NCI-H187 (cell line): ENCODE results near the gene DOHH.
"Not testable (repeated sequence)": the region's sequence is repeated elsewhere in the genome, so short reads cannot be mapped to it uniquely, and the experiment has no call there.

Source experiments
- DNase-seq, 2 experiments: peaks; one replicate each; lab custom pipeline; 2025; lab: John Stamatoyannopoulos, UW

DOHH gene

GRCh38 chr19:3534375-3535234, 34.1 kb upstream of the DOHH start:
- DNase-seq, result no peak

GRCh38 chr19:3533563-3534216, 33.2 kb upstream of the DOHH start:
- DNase-seq, result no peak

GRCh38 chr19:3533033-3533432, 32.6 kb upstream of the DOHH start:
- no peak for DNase-seq

GRCh38 chr19:3532154-3532786, 31.8 kb upstream of the DOHH start:
- no peak for DNase-seq

- no peak for DNase-seq
Measured at GRCh38 chr19:3531716-3532115, 31.2 kb upstream of the DOHH start.

GRCh38 chr19:3530389-3530788, 29.9 kb upstream of the DOHH start:
- no peak for DNase-seq

- not testable (repeated sequence) for DNase-seq
Measured at GRCh38 chr19:3529299-3529698, 28.8 kb upstream of the DOHH start.

- no peak for DNase-seq
Measured at GRCh38 chr19:3528539-3529211, 28.2 kb upstream of the DOHH start.

- DNase-seq, result no peak
Measured at GRCh38 chr19:3528080-3528479, 27.6 kb upstream of the DOHH start.

- no peak for DNase-seq
Measured at GRCh38 chr19:3527238-3527910, 26.9 kb upstream of the DOHH start.

GRCh38 chr19:3526507-3527237, 26.2 kb upstream of the DOHH start:
- no peak for DNase-seq

- no peak for DNase-seq
Measured at GRCh38 chr19:3524904-3525451, 24.5 kb upstream of the DOHH start.

GRCh38 chr19:3524078-3524842, 23.8 kb upstream of the DOHH start:
- no peak for DNase-seq

GRCh38 chr19:3523361-3524077, 23.0 kb upstream of the DOHH start:
- DNase-seq, result no peak

GRCh38 chr19:3522421-3523360, 22.2 kb upstream of the DOHH start:
- no peak for DNase-seq

GRCh38 chr19:3521104-3521445, 20.6 kb upstream of the DOHH start:
- no peak for DNase-seq

GRCh38 chr19:3520166-3521103, 20.0 kb upstream of the DOHH start:
- no peak for DNase-seq
